Measurements from ENCODE around the gene PHOSPHO2.

DNA sequence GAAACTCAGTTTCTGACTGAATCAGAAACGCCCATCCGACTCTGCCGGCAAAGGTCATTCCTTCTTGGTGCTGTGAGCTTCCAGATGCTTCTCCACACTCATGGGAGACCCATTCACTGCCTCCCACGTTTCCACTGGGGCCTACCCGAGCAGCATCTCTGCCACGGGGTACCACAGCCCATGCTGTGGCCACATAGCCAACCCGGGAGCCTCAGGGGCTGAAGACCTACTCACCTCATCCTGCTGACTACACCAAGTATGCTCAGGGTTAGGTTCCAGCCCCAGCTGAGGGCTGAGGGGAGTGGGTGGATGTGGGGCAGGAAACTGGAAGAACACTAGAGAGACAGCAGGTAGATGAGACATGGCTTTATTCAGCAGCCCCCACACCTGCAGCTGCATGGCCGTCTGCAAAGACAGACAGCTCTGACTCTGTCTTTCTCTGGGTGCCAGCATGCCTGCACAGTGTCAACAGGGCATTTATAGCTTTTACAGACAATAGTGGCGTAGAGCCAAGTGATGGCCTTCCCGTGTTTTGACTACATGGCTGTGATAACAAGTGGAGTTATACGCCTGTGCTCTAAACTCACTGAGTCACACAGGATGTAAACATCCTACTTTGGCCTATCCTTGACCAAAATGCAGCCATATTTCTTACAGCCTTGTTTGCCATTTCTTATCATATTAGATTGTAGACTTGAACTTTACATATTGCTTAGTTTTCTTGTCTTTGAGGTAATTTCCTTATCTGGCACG is 22.8 kb downstream of the PHOSPHO2 start:
- TF ChIP-seq TAF1 (conservative IDR thresholded peaks at IDR 0.05) (no peak), REST (IDR thresholded peaks at IDR 0.05) (no peak), ZBTB33 (IDR thresholded peaks at IDR 0.05) (no peak), RXRA (IDR thresholded peaks at IDR 0.05) (no peak), FOXA1 (IDR thresholded peaks at IDR 0.05) (no peak), MAX (IDR thresholded peaks at IDR 0.05) (no peak), YY1 (IDR thresholded peaks at IDR 0.05) (peak; percentile 12)
- TF ChIP-seq, protein P1, sequence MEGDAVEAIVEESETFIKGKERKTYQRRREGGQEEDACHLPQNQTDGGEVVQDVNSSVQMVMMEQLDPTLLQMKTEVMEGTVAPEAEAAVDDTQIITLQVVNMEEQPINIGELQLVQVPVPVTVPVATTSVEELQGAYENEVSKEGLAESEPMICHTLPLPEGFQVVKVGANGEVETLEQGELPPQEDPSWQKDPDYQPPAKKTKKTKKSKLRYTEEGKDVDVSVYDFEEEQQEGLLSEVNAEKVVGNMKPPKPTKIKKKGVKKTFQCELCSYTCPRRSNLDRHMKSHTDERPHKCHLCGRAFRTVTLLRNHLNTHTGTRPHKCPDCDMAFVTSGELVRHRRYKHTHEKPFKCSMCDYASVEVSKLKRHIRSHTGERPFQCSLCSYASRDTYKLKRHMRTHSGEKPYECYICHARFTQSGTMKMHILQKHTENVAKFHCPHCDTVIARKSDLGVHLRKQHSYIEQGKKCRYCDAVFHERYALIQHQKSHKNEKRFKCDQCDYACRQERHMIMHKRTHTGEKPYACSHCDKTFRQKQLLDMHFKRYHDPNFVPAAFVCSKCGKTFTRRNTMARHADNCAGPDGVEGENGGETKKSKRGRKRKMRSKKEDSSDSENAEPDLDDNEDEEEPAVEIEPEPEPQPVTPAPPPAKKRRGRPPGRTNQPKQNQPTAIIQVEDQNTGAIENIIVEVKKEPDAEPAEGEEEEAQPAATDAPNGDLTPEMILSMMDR (IDR thresholded peaks at IDR 0.05; ENCODE audit: low read depth, low read length, missing input control) = no peak
- TF ChIP-seq, protein P2, sequence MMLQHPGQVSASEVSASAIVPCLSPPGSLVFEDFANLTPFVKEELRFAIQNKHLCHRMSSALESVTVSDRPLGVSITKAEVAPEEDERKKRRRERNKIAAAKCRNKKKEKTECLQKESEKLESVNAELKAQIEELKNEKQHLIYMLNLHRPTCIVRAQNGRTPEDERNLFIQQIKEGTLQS (IDR thresholded peaks at IDR 0.05) = no peak
